A549 (cell line): Measurements from ENCODE around the gene ERGIC1.

Source experiments
- BHLHE40 ChIP-seq: IDR thresholded peaks from 2 replicates; pipeline ENCODE4 v1.6.1; 2012; ENCODE audit warnings: low read depth, low read length, inconsistent platforms
- RAD21 ChIP-seq, 2 experiments: fragments of >200 bp in 1 of 2; sonication (Bioruptor Twin) in 1 of 2; formaldehyde crosslinking in 1 of 2; IDR thresholded peaks in 1 of 2; conservative IDR thresholded peaks in 1 of 2; 2 replicates in 1 of 2; 3 replicates in 1 of 2; pipeline ENCODE4 v1.6.1; 2012 to 2018; ENCODE audit warnings: inconsistent platforms in 1 of 2
- TF ChIP-seq, protein P1 (sequence below): fragments of >200 bp; sonication (Bioruptor Twin); formaldehyde crosslinking; IDR thresholded peaks from 3 replicates; pipeline ENCODE4 v1.5.1; 2016
- TF ChIP-seq, protein P2 (sequence below): fragments of 200-600 bp; sonication (generic); IDR thresholded peaks from 2 replicates; pipeline ENCODE4 v1.6.1; 2016; ENCODE audit warnings: antibody characterized with exemption, mild to moderate bottlenecking, moderate library complexity

DNA sequence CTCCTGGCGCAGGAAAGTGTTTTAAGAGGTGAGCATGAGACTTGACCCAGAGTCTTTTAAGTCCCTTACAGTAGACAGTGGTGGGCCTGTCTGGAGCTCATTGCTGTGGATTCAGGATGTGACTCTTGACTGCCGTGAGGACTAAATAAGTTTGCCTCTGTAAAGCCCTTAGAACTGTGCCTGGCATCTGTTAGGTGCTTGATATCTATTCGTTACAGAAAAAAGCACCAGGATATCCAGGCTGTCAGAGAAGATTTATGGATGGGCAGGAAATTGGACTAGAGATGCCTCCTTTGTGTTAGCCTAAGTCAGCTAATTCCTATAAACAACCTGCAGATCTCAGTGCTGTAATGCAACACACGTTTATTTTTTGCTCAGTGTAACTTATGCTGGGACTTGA is 12.6 kb downstream of the ERGIC1 start:
- no peak for TF ChIP-seq RAD21 (conservative IDR thresholded peaks at IDR 0.05 in 1 of 2, IDR thresholded peaks at IDR 0.05 in 1 of 2)
- TF ChIP-seq, protein P1, sequence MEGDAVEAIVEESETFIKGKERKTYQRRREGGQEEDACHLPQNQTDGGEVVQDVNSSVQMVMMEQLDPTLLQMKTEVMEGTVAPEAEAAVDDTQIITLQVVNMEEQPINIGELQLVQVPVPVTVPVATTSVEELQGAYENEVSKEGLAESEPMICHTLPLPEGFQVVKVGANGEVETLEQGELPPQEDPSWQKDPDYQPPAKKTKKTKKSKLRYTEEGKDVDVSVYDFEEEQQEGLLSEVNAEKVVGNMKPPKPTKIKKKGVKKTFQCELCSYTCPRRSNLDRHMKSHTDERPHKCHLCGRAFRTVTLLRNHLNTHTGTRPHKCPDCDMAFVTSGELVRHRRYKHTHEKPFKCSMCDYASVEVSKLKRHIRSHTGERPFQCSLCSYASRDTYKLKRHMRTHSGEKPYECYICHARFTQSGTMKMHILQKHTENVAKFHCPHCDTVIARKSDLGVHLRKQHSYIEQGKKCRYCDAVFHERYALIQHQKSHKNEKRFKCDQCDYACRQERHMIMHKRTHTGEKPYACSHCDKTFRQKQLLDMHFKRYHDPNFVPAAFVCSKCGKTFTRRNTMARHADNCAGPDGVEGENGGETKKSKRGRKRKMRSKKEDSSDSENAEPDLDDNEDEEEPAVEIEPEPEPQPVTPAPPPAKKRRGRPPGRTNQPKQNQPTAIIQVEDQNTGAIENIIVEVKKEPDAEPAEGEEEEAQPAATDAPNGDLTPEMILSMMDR: no peak
- TF ChIP-seq, protein P2, sequence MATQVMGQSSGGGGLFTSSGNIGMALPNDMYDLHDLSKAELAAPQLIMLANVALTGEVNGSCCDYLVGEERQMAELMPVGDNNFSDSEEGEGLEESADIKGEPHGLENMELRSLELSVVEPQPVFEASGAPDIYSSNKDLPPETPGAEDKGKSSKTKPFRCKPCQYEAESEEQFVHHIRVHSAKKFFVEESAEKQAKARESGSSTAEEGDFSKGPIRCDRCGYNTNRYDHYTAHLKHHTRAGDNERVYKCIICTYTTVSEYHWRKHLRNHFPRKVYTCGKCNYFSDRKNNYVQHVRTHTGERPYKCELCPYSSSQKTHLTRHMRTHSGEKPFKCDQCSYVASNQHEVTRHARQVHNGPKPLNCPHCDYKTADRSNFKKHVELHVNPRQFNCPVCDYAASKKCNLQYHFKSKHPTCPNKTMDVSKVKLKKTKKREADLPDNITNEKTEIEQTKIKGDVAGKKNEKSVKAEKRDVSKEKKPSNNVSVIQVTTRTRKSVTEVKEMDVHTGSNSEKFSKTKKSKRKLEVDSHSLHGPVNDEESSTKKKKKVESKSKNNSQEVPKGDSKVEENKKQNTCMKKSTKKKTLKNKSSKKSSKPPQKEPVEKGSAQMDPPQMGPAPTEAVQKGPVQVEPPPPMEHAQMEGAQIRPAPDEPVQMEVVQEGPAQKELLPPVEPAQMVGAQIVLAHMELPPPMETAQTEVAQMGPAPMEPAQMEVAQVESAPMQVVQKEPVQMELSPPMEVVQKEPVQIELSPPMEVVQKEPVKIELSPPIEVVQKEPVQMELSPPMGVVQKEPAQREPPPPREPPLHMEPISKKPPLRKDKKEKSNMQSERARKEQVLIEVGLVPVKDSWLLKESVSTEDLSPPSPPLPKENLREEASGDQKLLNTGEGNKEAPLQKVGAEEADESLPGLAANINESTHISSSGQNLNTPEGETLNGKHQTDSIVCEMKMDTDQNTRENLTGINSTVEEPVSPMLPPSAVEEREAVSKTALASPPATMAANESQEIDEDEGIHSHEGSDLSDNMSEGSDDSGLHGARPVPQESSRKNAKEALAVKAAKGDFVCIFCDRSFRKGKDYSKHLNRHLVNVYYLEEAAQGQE: no peak
- no peak for TF ChIP-seq BHLHE40
